Activated CD4-positive, CD25-positive, alpha-beta regulatory T cell treated with anti-CD3 and anti-CD28 coated beads, Interleukin-2, amount 50 U/mL, for 16 hours (primary cell): ENCODE results near the gene COX4I1.

Experiments
- DNase-seq: peaks from one replicate; pipeline ENCODE4 v3.0.0-alpha.2; 2020; ENCODE audit warnings: low read depth, low spot score

COX4I1 gene

DNA sequence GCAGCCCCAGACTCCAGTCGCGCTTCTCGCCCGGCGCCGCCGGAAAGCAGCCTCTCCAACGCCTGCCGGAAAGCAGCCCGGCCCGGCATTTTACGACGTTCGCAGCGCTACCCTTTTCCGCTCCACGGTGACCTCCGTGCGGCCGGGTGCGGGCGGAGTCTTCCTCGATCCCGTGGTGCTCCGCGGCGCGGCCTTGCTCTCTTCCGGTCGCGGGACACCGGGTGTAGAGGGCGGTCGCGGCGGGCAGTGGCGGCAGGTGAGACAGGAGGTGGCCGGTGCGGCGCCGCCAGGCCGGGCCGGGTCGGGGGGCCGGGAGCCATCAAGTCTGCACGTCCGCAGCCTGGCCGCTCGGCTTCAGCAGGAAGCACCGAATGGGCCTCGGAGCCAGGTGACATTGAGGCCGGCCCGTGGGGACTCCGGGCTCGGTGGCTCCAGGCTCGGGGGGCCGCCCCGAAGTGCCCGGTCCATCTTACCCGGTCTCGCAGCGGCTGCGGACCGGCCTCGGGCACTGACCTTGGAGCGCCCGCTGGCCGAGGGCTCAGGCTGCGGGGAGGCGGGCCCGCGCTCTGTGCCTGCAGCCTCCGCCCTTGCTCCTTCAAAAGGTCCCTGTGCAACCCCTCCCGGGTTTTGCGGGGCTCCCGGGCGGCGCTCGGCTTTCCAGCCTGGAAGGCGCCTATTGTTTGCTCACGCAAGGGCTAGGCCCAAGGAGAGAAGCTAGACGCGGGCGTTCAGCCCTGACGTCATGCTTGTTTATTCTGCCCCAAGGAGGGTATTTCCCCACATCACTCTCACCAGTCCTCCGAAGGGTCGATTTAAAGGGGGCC lies at the start of gene COX4I1, which contains the start of gene EMC8:
COX4I1 (plus strand) TSS at position 199 of the 824 bp plus-strand sequence. CDS start 1,511 bp downstream, outside the sequence.
EMC8 (minus strand) TSS at position 48 of the 824 bp plus-strand sequence. CDS start 249 bp downstream, outside the sequence.
- DNase-seq = peak; percentile 88

DNA sequence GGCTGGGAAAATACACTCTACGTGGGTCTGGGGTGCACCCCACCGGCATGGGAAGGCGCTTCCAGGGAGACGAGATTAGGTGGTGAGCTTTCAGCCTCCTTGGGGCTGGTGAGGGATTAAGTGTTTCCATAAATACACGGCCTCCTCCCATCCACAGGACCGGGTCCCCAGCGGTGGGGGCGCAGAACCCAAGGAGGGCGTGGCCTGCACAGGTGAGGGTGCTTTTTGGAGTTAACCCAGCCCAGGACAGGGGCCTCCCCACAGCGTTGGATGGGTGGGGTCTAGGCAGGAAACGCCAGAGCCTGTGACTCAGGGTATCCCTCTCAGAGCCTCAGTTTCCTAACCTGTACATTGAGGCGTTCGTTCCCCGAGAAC lies 49.7 kb upstream of the COX4I1 start:
- no peak for DNase-seq

DNA sequence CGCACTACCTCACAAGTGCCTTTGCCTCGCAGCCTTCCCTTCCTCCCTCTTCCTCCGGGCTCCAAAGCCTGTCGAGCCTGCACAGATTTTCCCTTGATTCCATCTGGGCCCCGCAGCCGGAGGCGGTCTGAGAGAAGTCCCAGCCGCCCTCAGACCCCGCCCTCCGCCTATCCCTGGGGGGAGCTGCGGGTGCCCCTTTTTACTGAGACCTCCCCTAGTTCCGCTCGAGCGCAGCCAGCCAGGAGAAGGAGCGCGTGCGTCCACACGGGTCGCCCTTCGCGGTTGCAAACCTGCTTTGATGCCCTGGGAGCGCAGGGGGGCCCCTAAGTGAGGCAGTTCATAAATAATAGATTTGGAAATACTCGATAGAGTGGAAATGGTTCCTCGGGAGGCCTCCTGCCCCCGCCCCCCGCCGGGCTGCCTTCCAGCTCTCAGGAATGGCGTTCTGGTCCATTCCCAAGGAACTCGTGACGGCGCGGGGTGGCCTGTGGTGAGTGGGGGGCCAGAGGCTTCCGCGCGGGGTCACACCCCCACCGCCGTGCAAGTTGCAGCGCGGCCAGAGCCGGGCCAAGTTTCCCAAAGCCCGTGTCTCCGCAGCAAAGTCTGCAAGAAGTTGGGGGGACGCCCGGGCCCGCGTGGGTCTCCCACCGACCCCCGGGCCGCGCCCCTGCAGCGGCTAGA lies 49.2 kb upstream of the COX4I1 start:
- DNase-seq = no peak

DNA sequence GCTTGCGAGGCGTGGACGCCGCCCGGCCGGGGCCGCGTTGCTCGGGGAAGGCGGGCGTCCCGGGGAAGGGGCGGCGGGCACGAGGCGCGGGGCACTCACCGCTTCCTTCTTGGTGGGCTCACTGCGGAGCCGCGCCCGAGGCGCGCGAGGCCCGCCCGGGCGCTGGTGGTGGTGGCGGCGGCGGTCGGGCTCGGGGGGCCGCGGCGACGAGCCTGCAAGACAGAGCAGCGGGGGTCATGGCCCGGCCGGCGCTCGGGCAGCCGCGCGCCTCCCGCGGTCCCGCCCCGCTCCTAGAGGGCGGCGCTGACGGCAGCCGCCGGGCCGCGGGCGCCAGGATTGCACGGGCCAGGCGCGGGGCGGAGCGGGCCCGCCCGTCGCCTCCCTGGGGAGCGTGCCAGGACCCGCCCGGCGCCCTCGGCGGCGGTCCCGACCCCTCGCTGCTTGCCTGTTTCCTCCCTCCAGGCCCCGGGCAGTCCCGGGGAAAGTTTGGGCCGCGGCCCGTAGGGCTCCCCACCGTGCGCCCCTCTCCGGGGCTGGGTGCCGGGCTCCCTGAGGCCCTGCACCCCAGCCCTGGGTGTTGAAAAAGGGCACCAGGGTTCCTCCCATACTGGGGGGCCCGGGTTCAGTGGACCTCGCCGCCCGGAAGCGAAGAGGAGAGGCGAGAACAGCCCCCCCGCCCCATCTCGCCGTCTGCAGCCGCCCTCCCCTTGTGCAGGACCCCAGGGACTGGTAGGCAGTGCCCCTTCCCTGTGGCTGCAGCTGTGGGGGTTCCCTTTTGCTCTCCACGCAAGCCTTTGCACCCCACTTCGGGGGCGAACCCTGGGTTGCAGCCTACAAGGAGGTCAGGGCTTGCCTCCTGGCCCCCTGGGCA lies 48.4 kb upstream of the COX4I1 start, which contains the start of gene C16orf74:
C16orf74 (minus strand) TSS at position 270 of the 871 bp plus-strand sequence. CDS start 15,879 bp downstream, outside the sequence.
- no peak for DNase-seq

DNA sequence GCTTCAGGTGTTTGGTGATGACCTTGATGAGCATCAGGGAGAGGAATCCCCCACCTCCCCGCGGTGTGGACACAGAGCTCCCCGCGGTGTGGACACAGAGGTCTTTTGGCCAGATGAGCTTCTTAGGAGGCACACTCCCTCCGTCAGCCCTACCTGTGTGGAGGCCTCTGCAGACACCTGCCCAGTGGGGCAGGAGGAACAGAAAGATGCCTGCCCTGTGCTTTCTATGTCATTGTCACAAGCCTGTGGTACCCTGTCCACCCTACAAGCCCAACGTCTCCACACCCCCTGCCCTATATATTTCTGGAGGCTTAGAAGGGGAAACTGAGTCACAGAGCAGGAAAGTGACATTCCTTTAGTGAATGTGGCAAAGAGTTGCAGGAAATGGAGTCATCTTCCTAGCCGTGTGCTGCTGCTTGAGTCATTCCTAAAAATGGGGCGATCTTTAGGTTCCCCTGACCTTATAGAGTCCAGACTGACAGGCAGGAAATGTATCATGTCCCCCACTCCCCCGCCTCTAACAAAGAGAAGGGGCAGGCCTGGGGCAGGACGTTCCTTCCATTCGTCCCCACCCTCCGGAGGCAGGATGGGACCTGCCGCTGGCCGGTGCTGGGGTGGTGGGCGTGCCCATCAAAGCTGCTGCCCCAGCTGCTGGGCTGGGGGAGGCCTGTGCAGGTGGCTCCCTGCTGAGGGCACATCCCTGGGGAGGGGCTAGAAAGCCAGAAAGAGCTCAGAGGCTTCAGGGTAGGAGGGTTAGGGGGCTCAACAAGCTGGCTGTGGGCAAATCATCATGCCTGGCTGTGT lies 47.6 kb upstream of the COX4I1 start:
- DNase-seq = no peak

DNA sequence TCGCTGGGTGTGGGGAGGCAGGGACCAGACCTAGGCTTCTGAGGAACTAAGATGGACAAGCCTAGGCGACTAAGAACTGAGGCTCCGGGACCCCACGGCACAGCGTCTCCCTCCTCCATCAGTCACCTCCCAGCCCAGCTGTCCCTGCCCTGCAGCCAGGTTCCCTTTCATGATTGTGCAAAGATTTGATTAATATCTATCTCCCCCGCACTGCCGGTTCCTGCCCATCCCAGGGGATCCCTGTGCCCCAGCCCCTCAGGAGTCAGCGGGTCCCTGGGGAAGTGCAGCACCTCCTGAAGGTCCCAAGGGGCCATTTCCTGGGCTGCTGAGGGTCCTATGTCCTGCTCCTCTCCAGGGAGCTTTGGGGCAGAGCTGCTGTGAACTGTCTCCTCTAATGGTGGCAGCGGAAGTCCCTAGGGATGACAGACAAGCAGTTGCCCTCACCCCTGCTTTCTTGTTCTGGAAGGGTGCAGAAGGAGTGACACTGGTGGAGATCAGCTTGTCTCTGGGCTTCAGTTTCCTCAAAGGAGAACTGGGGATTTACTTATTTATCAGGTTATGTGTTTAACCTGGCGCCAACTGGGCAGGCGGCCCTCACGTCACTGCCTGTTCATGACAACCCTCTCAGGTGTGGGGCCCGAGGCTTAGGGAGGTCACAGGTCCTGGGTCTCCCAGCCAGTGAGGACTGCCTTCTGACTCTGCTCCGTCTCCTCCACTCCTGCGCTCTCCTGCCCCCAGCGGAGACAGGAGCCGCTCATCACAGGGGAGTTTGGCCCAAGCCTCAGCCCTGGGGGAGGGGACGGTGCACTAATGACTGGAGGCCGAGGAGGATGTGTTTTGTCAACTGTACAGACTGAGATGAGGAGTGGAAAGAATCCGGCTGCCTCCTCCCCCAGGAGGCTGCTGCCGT lies 46.7 kb upstream of the COX4I1 start:
- DNase-seq = no peak

DNA sequence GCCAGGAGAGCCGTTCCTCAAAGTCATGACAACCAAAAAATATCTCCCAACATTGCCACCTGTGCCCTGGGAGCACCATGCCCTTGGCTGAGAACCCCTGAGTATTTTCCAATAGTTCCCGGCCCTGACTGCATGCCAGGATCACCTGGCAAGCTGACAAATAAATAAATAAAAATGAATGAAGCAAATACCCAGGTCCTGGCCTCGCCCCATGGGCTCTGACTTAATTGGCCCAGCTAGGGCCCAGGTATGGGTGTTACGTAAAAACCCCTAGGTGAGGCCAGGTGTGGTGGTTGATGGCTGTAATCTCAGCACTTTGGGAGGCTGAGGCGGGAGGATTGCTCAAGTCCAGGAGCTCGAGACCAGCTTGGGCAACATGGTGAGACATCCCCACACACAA lies 45.9 kb upstream of the COX4I1 start:
- DNase-seq = no peak

DNA sequence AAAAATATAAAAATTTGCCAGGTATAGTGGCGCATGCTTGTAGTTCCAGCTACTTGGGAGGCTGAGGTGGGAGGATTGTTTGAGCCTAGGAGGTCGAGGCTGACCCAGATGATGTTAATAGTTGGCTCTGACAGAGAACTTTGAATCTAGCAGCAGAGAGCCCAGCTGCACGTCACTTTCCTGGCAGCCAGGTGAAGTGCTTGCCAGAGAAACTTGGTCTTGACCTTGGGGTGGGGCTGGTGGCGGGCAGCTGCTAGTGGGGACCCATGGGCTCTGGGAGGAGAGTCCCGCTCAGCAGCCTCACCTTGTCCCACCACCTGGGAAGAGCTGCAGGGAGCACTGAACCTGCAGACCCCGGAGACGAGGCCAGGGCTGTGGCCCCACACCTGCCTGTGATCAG lies 45.5 kb upstream of the COX4I1 start:
- no peak for DNase-seq

DNA sequence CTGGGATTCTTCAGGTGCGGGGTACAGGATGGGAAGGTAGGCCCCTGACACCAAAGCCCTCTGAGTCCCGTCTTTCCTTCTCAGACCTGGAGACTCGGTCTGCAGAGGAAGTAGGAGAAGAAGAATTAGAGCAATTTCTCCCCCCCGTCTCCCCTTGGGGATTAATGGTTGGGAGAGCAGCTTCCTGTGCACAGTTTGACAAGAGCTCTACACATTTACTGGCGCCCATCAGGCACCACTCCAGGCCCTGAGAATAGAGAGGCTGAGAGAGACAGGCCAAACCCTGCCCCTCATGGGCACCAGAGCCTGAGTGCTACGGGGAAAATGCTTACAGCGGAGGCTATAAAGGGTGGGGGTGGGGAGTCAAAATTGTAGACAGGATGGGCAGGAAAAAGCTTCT lies 45.1 kb upstream of the COX4I1 start:
- no peak for DNase-seq

DNA sequence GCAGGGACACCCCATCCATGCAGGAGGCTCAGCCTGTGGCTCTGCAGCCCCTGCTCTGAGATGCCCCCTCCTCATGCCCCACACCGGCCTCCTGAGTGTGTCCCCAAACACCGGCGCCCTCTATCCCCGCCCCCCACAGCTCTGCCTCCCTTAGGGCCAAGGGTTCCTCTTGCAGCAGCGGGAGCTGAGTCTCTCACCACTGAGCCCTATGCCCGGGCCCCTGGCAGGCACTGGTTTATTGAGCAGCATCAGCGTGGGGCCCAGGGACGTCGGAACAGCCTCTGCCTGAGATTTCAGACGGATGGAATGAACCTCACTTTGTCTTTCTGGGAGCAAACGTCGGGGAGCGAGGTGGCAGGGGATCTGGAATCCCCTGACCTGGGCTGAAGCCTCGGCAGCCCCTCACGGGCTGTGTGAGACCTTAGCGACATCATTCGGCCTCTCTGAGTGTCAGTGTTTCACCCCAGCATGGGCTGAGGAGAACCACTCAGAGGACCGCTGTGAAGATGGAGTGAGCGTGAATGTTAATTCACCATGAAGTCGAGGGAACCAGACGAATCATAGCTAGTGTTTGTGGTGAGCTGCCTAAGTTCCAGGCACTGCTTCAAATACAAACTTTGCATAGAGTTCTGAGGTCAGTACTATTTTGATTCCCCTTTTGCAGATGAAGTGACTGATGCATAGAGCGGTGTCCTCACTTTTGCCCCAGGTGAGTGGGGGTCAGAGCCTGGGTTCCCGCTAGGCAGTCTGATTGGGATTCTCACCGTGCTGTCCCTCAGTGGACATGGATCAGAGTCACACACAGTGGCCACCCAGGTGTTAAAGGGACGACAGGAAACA lies 43.3 kb upstream of the COX4I1 start:
- no peak for DNase-seq

DNA sequence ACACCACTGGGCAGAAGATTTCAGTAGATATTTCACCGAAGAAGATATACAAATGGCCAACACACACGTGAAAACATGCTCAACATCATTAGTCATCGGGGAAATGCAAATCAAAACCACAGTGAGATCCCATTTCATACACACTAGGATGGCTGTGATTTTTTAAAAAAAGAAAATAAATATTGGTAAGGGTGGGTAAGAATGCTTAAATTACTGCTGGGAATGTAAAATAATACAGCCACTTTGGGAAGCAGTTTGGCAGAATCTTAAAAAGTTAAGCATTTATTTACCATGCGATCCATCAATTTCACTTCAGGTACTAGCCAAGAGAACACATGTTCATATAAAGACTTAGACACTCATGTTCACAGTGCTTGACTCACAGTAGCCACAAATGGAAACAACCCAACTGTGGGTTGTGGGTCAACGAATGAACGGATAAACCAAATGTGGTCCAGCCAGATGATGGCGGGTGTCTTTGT lies 42.1 kb upstream of the COX4I1 start:
- DNase-seq = no peak

DNA sequence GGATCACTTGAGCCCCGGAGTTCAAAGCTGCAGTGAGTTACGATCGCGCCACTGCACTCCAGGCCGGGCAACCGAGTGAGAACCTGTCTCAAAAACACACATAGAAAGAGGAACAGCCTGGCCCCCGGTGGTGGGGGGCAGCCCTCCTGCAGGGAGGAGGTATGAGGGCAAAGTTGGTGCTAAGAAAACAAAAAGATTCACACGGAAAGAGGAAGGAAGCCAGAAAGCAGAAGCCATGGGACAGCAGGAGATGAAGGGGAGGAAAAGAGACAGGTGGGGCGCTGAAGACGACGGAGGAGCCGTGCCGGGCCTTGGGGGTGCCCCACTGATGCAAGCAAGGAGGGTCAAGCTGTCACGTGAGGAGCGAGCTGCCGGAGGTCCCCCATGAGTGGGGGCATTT lies 40.4 kb upstream of the COX4I1 start:
- no peak for DNase-seq

DNA sequence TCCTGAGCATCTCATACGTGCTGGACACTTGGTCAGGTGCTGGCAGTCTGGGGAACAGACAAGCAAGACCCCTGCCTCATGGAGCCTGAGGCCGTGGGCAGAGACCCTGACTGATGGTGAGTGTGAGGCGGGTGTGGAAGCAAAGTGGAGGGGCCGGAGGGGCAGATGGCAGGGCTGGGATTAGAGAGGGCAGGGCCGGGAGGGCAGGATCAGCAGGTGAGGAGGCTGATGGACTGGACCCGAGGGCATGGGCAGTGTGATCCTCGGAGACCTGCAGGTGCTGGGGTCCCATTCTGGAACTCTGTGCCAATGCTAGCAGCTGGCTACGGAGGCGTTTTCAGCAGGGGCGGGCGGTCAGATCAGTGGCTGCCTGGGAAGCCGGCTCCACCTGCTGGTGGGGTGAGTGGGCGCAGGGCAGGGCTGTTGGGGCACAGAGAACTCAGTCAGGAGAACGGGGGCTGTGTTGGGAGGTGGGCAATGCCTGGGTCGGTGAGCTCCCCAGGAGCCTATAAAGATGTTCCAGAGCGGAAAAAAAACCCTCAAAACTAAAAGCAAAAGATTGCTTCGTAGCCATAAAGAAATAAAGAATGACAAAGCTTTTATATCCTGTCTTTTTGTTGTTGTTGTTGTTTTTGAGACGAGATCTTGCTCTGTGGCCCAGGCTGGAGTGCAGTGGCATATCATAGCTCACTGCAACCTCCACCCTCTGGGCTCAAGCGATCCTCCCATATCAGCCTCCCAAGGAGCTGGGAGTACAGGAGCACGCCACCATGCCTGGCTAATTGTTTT lies 39.7 kb upstream of the COX4I1 start:
- DNase-seq = no peak

DNA sequence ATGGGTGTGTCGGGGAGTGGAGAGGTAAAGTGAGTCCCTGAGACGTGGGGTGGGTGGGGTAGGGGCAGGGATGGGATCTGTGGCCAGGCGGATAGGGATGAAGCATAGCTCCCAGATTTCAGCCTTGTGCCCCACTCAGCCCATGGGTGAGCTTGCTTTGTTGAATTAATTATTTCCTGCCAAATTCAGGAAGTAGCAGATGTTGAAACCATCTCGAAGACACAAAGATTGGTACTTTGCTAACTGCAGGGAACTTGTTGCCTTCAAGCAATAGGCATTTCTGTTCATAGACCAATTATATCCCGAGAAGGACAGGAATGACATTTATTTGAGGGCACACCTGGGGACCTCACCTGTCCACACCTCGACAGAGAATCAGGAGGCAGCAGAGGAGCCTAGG lies 37.6 kb upstream of the COX4I1 start:
- DNase-seq = no peak

DNA sequence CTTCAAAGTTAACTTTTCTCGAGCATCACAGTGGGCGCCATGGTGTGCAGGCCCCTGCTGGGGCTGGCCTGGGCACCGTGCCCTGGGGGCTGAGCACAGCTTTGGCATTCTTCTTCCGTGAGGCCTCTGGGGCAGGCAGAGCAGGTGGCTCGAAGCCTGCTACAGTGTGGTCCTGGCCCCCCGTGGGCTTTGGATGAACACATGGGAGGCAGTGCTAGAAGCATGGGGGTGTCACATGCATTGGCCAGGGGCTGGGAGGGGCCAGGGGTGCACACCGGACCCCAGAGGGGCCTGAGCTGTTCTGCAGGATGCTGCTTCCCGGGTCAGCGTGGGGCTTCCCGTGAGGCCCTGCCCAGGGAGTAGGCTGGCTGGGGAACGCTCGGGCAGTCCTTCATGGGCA lies 36.5 kb upstream of the COX4I1 start:
- no peak for DNase-seq

DNA sequence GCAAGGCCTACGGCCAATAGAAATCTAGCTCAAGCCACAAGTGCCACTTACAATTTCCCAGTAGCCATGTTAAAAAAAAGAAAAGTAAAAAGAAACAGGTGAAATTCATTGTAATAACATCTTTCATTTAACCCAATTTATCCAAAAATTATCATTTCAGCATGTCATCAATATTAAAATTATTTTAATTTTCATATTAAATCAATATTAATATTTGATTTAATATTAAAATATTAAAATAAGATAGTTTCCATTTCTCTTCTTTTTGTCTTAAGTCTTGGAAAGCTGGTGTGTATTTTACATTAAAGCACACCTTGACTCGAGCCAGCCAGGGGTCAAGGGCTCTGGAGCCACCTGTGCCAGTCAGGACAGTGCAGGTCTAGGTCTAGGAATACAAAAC lies 35.9 kb upstream of the COX4I1 start:
- no peak for DNase-seq

DNA sequence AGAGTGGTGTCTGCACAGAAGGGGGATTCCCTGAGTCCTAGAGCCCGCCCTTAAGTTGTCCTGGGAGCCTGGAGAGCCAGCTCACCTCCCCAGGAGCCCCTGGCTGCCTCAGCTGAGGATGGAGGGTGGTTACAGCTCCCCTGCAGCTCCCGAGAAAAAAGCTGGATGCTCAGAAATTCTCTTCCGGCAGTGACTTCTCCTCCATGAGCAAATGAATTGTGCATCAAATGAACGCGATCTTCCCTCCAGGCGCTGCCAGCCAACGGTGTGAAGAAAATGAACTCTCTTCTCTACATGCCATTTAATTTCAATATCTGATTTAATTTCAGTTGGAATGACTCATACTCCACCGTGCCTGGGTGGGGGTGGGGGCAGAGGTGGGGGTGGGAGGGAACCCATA lies 34.3 kb upstream of the COX4I1 start:
- no peak for DNase-seq

DNA sequence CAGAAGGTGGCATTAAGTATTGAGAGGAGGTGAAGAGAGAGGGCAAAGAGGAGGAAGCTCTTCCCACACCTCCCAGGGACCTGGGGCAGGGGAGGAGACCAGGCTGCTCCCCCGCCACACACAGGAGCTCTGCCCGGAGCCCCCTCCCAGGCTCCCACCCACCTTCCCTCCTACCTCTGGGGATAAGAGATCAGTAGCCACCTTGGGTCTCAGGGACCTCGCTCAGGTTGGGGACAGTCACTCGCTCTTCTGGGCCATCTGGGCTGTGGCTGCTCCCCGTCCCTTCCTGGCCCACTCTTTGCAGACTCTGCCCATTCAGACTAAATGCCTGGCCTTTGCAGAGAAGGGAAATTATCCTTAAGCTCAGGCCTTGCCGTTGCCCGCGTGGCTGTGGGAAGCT lies 33.7 kb upstream of the COX4I1 start:
- no peak for DNase-seq
